ENCODE measurements around the gene SHB. TPM values are rescaled to one million over a fixed set of nuclear protein-coding genes. Genes with fewer than 3 reads are reported as not detected.

The SHB gene
- total and polyA plus RNA-seq, 2 of the 13 experiments (the other 11 are each of a cell fraction or from before 2014, with no cell fraction given) = 19.4 to 20.7 TPM

- peak; percentile 95 for TF ChIP-seq ARID5B (CRISPR knock-in tag; IDR thresholded peaks at IDR 0.05)
- TF ChIP-seq MEF2D (CRISPR knock-in tag; IDR thresholded peaks at IDR 0.05) = peak; percentile 93
- TF ChIP-seq PRMT3 (CRISPR knock-in tag; IDR thresholded peaks at IDR 0.05; ENCODE audit: borderline replicate concordance, low read depth) = no peak
- no peak for TF ChIP-seq ZNF572 (CRISPR knock-in tag; IDR thresholded peaks at IDR 0.05)
- TF ChIP-seq NCOA5 (CRISPR knock-in tag; IDR thresholded peaks at IDR 0.05) = no peak
- no peak for TF ChIP-seq HCFC1 (IDR thresholded peaks at IDR 0.05; ENCODE audit: low read depth, low read length)
- TF ChIP-seq RCOR2 (CRISPR knock-in tag; IDR thresholded peaks at IDR 0.05) = peak; percentile 88
- no peak for TF ChIP-seq ZNF597 (CRISPR knock-in tag; IDR thresholded peaks at IDR 0.05)
- TF ChIP-seq SOX5 (CRISPR knock-in tag; IDR thresholded peaks at IDR 0.05; ENCODE audit: borderline replicate concordance) = peak; percentile 94
- TF ChIP-seq ZNF33A (CRISPR knock-in tag; IDR thresholded peaks at IDR 0.05; ENCODE audit: borderline replicate concordance) = no peak
- TF ChIP-seq ARID4A (CRISPR knock-in tag; IDR thresholded peaks at IDR 0.05; ENCODE audit: borderline replicate concordance) = peak; percentile 79; the same call in 1 of the 2 replicates
- peak; percentile 42; the same call in 1 of the 2 replicates for TF ChIP-seq SIX4 (CRISPR knock-in tag; IDR thresholded peaks at IDR 0.05)
- TF ChIP-seq SMAD9 (CRISPR knock-in tag; IDR thresholded peaks at IDR 0.05) = no peak
- TF ChIP-seq, protein P1, sequence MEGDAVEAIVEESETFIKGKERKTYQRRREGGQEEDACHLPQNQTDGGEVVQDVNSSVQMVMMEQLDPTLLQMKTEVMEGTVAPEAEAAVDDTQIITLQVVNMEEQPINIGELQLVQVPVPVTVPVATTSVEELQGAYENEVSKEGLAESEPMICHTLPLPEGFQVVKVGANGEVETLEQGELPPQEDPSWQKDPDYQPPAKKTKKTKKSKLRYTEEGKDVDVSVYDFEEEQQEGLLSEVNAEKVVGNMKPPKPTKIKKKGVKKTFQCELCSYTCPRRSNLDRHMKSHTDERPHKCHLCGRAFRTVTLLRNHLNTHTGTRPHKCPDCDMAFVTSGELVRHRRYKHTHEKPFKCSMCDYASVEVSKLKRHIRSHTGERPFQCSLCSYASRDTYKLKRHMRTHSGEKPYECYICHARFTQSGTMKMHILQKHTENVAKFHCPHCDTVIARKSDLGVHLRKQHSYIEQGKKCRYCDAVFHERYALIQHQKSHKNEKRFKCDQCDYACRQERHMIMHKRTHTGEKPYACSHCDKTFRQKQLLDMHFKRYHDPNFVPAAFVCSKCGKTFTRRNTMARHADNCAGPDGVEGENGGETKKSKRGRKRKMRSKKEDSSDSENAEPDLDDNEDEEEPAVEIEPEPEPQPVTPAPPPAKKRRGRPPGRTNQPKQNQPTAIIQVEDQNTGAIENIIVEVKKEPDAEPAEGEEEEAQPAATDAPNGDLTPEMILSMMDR (CRISPR knock-in tag; IDR thresholded peaks at IDR 0.05) = peak; percentile 24
- TF ChIP-seq, protein P2, sequence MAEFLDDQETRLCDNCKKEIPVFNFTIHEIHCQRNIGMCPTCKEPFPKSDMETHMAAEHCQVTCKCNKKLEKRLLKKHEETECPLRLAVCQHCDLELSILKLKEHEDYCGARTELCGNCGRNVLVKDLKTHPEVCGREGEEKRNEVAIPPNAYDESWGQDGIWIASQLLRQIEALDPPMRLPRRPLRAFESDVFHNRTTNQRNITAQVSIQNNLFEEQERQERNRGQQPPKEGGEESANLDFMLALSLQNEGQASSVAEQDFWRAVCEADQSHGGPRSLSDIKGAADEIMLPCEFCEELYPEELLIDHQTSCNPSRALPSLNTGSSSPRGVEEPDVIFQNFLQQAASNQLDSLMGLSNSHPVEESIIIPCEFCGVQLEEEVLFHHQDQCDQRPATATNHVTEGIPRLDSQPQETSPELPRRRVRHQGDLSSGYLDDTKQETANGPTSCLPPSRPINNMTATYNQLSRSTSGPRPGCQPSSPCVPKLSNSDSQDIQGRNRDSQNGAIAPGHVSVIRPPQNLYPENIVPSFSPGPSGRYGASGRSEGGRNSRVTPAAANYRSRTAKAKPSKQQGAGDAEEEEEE (CRISPR knock-in tag; IDR thresholded peaks at IDR 0.05; ENCODE audit: borderline replicate concordance) = no peak; the same call in 1 of the 2 replicates
Measured at GRCh38 chr9:38047301-38048251, 21.5 kb downstream of the SHB start (continued).

Measured in HepG2 (cell line).